HG03521 (cell line): ENCODE data around the gene KRTAP5-2.
"Not testable (repeated sequence)": the region's sequence is repeated elsewhere in the genome, so short reads cannot be mapped to it uniquely, and the experiment has no call there.

Experiments used
- ATAC-seq: cut with Tn5 transposase; IDR thresholded peaks from one replicate; pipeline ENCODE4 v1.9.1; 2021; ENCODE audit warnings: mild to moderate bottlenecking, moderate library complexity; ENCODE audit not compliant: unreplicated experiment

Gene KRTAP5-2

GRCh38 chr11:1628506-1629325 is 30.6 kb upstream of the KRTAP5-2 start:
- ATAC-seq: no peak

DNA sequence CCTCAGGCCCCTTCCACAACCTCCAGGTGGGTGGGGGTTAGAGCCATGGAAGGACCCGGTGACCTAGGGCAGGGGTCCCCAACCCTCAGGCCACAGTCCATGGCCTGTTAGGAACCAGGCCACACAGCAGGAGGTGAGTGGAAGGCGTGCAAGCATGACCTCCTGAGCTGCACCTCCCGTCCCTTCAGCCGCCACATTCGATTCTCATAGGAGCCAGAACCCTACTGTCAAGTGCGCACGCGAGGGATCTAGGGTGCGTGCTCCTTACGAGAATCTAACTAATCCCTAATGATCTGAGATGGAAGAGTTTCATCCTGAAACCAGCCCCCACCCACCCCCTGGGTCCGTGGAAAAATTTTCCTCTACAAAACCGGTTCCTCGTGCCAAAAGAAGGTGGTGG is 27.4 kb upstream of the KRTAP5-2 start:
- ATAC-seq: no peak

DNA sequence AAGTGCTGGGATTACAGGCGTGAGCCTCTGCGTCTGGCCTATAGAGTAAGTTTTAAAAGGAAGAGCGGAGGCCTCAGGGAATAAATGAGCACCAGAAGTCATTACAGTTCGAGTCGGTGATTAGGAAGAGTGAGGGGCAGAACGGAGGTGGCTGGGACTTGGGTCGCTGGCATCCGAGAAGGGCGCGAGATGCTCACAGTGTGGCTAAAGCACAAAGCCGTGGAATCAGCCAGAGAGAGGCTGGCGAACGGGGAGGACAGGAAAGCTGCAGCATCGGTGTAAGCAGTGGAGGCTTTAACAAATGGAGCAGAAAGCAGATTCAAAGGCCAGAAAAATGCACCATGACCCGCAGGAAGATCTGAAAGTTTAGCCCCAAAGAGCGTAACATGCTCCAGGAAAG is 26.5 kb upstream of the KRTAP5-2 start:
- ATAC-seq: no peak

- ATAC-seq: no peak
Measured at GRCh38 chr11:1623716-1624115, 25.6 kb upstream of the KRTAP5-2 start.

GRCh38 chr11:1622086-1622485 is 24.0 kb upstream of the KRTAP5-2 start, which contains the start of gene KRTAP5-4:
TSS of gene KRTAP5-4 (minus strand) at chr11:1622138. CDS start at chr11:1622093, 45 bp downstream.
- ATAC-seq: no peak

- no peak for ATAC-seq
Measured at GRCh38 chr11:1619449-1619848, 21.4 kb upstream of the KRTAP5-2 start.

GRCh38 chr11:1618231-1618630 is 20.1 kb upstream of the KRTAP5-2 start:
- no peak for ATAC-seq

DNA sequence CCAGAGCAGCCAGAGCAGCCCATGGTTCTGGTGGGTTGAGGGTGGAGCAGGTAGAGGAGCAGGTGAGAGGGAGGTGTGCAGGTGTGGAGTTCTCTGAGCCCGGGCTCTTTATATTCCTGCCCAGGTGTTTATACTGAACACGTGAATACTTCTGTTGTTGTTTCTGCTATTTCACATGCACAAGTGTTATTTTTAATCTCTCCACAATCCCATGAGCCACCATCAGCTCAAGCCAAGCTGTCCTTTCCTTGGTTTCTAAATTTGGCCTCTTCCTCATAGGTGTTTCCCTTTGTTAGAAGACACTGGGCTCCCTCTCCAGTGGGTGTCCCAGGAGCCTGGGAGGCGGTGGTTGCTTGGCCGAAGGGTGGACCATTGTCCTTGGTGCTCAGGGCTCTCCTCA is 10.3 kb upstream of the KRTAP5-2 start, which contains the start of gene KRTAP5-3:
Gene KRTAP5-3, minus strand, starts transcription at position 101 of the 400 bp plus-strand sequence. Its CDS starts 78 bp downstream, at position 23.
- ATAC-seq: no peak

DNA sequence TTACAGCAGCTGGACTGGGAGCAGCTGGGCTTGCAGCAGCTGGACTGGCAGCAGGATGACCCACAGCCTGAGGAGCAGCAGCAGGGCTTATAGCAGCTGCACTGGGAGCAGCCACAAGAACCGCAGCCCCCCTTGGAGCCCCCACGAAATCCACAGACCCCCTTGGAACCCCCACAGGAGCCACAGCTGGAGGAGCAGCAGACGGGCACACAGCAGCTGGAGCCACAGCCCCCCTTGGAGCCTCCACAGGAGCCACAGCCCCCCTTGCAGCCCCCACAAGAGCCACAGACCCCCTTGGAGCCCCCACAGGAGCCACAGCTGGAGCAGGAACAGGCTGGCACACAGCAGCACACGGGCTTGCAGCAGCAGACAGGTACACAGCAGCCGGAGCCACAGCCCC is 9.8 kb upstream of the KRTAP5-2 start:
- not testable (repeated sequence) for ATAC-seq

DNA sequence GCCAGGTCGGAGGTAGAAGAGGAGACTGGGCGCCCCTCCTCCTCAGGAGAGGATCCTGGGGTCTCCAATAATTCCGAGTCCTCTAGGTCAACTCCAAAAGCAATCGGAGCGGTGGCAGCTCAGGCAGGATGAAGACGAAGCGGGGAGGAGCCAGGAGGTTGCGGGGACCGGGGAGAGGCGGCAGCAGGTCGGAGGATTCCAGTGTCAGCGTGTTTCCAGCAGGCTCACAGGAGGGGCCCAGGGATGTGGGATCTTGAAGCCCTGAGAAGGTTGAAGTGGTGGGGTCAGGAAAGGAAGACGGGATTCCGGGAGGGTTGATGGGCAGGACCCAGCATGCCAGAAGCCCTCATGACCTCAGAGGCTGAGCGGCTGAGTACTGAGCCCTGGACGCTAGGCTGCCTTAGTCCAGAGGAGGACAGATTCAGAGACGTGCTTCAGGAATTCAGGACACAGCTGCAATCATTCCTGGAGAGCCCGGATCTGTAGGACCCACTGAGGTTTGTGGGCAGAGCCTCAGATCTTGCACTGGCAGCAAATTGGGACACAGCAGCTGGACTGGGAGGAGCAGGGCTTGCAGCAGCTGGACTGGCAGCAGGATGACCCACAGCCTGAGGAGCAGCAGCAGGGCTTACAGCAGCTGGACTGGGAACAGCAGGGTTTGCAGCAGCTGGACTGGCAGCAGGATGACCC is 9.2 kb upstream of the KRTAP5-2 start:
- not testable (repeated sequence) for ATAC-seq

DNA sequence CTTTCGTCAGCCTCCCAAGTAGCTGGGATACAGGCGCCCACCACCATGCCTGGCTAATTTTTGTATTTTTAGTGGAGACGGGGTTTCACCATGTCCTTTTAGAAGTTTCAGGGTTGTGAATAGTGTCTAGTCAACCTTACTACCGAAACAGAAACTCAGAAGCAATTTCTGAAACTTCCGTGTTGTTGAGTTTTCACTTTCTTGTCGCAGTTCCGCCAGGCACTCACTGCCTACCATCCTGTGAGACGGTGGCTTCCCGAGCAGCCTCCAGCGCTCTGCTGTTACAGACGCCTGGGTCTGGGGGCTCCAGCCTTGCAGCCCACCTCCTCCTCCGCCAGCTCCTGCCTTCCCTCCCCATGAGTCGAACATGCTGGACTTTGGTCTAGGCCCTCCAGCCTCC is 7.8 kb upstream of the KRTAP5-2 start:
- ATAC-seq: peak; percentile 61

DNA sequence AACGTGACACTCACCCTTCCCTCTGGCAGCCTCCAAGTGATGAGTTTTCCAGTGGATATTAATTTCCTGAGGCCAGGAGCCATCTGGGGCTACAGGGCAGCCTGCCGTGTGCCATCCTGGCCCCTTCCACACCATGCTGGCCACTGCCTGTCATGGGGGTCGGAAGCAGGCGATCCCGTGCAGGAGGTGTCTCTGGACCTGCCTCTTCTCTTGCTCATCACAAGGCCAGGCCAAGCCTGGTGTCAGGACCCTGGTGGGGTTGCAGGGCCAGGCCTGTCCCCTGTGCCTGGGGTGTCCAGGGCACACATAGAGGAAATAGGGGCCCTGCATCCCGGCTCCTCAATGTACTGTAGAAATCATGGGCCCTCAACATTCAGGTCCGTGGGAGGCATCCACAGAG is 6.6 kb upstream of the KRTAP5-2 start:
- ATAC-seq: no peak

DNA sequence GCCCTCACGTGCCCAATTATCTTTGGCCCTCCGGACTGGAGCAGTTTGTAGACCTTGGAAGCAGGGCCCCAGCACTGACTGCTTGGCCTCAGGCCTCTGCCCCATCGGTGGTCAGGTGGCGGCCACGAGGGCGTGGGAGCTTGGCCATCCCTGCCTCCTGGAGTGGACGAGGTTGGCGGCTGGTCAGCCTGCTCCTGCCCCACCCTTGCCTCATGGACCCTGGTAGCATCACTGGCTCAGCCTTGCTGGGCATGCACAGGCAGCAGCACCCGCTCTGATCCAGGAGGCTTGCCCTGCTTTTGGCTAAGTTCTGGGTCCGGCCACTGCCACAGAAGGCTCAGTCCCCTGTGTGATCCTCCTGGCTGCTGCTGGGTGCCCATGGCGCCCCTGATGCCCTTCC is 6.1 kb upstream of the KRTAP5-2 start:
- ATAC-seq: no peak

DNA sequence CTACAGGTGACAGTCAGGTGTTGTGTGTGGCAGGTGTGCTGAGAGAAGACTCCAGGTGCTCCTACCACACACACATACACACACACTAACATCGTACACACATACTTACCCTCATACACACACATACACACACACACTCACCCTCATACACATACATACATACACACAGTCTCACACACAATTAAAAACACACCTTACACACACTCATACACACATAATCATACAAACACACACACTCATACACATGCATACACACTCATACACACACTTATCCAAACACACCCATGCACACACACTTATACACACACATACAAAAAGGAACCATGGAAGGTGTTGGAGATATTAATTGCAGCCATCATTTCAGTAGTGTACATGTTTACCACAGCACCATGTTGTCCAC is 5.5 kb upstream of the KRTAP5-2 start:
- ATAC-seq: no peak

GRCh38 chr11:1601663-1602062 is 3.6 kb upstream of the KRTAP5-2 start:
- not testable (repeated sequence) for ATAC-seq

DNA sequence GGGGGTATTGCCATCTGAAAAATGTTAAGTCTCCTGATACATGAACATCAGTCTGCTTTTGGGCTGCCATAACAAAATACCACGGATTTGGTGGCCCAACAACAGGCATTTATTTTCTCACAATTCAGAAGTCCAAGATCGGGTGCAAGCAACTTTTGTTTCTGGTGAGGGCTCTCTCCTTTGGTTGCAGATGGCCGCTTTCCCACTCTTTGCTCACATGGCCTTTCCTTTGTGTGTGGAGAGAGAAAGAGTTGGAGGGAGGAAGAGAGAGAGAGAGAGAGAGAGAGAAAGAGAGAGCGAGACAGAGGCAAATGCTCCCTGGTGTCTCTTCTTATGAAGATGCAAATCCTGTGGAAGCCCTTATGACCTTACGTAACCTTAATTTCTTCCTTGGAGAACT is 2.5 kb upstream of the KRTAP5-2 start:
- ATAC-seq: no peak

DNA sequence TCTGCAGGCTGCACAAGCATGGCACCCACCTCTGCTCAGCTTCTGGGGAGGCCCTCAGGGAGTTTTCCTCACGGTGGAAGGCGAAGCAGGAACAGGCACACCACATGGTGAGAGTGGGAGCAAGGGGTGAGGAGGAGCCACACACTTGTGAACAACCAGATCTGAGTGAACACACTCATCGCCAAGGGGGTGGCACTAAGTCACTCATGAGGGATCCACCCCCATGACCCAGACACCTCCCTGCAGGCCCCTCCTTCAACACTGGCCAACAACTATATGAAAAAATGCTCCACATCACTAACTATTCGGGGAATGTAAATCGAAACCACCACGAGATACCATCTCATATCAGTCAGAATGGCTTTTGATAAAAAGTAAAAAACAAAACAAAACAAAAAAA is 722 bp upstream of the KRTAP5-2 start:
- ATAC-seq: no peak

DNA sequence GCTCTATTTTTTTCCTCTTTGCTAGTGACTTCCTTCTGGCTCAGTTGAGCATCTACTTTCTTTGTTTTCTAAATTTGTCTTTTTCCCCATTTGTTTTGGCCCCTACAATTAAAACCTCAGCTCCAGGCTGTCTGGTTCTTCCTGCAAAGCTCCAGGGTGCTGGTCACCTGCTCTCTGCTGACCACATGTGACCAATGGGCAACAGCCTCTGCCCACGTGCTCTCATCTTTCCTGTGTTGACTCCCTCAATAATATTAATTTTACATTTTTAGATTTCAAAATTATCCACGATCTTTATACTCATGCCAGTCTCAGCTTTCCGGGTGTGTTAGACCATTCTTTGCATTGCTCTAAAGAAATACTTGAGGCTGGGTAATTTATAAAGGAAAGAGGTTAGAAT is 312 bp upstream of the KRTAP5-2 start:
- not testable (repeated sequence) for ATAC-seq

GRCh38 chr11:1597331-1597993 is 632 bp downstream of the KRTAP5-2 start:
- no peak for ATAC-seq

DNA sequence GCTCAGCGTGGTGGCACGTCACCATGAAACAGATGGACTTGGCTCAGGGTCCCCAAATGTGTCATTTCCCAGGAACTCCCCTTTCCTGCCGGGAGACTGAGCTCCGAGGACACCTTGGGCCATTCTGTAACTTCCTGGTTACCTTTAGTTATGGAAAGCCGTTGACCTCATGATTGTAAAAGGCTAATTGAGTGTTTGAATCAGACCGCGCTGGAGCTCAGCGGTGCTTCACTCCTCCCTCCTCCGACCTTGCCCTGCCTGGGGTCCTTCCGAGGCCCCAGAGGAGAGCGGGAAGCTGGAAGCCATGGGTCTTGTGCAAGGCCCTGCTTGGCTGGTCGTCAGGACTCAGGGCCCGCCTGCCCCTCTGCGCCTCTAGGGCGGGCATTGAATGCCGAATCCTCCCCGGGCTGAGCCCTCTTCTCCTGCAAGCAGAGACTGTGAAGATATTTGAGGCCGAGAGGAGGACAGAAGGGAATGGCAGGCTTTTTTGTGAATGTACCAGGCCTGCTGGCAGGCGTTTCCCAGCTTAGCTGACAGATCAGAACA is 1.4 kb downstream of the KRTAP5-2 start:
- not testable (repeated sequence) for ATAC-seq

DNA sequence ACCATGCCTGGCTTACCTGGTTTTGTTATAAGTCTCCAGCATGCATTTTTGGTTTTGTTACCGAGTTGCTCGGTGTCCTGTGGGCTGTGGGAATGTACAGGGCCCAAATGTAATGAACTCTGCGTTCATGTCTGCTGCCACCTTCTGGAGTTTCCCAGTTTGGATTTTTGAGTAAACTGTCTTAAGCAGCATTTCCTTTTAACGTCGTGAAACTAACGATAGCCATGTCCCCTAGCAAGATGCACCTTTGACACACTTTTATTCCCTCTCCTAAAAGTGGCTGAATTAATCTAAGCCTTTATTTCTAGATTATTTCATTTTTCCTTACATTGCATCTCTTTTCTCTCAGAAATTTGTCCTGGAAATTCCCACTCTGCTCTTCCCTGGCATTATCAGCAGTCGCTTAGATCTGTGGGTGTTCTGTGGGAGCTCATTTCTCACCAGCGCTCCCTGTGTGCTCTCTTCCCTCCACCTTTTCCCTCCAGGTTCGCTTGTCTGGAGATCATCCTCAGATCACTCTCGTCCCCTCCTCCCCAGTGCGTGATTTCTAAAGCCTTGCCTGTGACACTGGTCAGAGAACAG is 2.0 kb downstream of the KRTAP5-2 start:
- not testable (repeated sequence) for ATAC-seq
